Esophagus muscularis mucosa (tissue), 3 donors: Measurements from ENCODE around the gene ELOF1.

Source experiments
- POLR2A ChIP-seq: fragments of 450-650 bp; IDR thresholded peaks from one replicate; pipeline ENCODE4 v1.6.1; 2017; ENCODE audit warnings: antibody characterized with exemption, moderate library complexity, mild to moderate bottlenecking, low read depth
- POLR2AphosphoS5 ChIP-seq, 2 donors: sonication (generic); formaldehyde crosslinking; IDR thresholded peaks; one replicate each; pipeline ENCODE4 v1.6.1; 2017; ENCODE audit warnings: antibody characterized with exemption in 2 of 2
- TF ChIP-seq, protein P1 (sequence below), 3 experiments: fragments of 200-600 bp in 2 of 3; fragments of 450-650 bp in 1 of 3; sonication (generic) in 2 of 3; IDR thresholded peaks; one replicate each; pipeline ENCODE4 v1.5.1; 2017 to 2019; ENCODE audit warnings: antibody characterized with exemption in 3 of 3, mild to moderate bottlenecking in 2 of 3, moderate library complexity in 1 of 3

- no peak for TF ChIP-seq POLR2AphosphoS5 (IDR thresholded peaks at IDR 0.05)
- TF ChIP-seq, protein P1, sequence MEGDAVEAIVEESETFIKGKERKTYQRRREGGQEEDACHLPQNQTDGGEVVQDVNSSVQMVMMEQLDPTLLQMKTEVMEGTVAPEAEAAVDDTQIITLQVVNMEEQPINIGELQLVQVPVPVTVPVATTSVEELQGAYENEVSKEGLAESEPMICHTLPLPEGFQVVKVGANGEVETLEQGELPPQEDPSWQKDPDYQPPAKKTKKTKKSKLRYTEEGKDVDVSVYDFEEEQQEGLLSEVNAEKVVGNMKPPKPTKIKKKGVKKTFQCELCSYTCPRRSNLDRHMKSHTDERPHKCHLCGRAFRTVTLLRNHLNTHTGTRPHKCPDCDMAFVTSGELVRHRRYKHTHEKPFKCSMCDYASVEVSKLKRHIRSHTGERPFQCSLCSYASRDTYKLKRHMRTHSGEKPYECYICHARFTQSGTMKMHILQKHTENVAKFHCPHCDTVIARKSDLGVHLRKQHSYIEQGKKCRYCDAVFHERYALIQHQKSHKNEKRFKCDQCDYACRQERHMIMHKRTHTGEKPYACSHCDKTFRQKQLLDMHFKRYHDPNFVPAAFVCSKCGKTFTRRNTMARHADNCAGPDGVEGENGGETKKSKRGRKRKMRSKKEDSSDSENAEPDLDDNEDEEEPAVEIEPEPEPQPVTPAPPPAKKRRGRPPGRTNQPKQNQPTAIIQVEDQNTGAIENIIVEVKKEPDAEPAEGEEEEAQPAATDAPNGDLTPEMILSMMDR (IDR thresholded peaks at IDR 0.05), result no peak
- TF ChIP-seq POLR2A, result no peak
These were observed 7.1 kb upstream of the ELOF1 start for GRCh38 chr19:11566164-11566563.
